Natural killer cell (primary cell): ENCODE data around the gene HPSE2. TPM values are rescaled to one million over a fixed set of nuclear protein-coding genes. Genes with fewer than 3 reads are reported as not detected.

Experiments
- ATAC-seq, 3 donors: fragments of 150-1000 bp in 2 of 3; fragments of 200-7000 bp in 1 of 3; cut with Tn5 transposase; 1 replicate in 1 of 3; 2 replicates in 2 of 3; pipeline ENCODE4 v1.10.0; 2021; ENCODE audit warnings: mild to moderate bottlenecking in 2 of 3, moderate library complexity in 2 of 3
- DNase-seq, 2 donors: peaks; one replicate each; pipeline versions ENCODE4 v3.0.0 to v3.0.0-alpha.2; 2013 to 2021; ENCODE audit warnings: mixed read lengths in 1 of 2
- H3K27ac ChIP-seq: one replicate; pipeline ENCODE4 v1.5.1; 2013; ENCODE audit warnings: mild to moderate bottlenecking, low read length
- H3K27me3 ChIP-seq: one replicate; pipeline ENCODE4 v1.6.1; 2013; ENCODE audit warnings: low read length; ENCODE audit not compliant: control insufficient read depth, insufficient read depth
- H3K36me3 ChIP-seq: one replicate; pipeline ENCODE4 v1.6.1; 2013; ENCODE audit warnings: low read length; ENCODE audit not compliant: control insufficient read depth, insufficient read depth
- H3K4me1 ChIP-seq: one replicate; pipeline ENCODE4 v1.6.1; 2013; ENCODE audit warnings: low read length; ENCODE audit not compliant: control insufficient read depth, insufficient read depth
- H3K4me3 ChIP-seq: one replicate; pipeline ENCODE4 v1.5.1; 2013; ENCODE audit warnings: low read length
- H3K9me3 ChIP-seq: one replicate; pipeline ENCODE4 v1.6.1; 2013; ENCODE audit warnings: low read length; ENCODE audit not compliant: control insufficient read depth, insufficient read depth
- H3K27ac Mint-ChIP-seq, 2 donors: one replicate each; pipeline ENCODE4 v1.8.0; 2022; ENCODE audit warnings: mild to moderate bottlenecking in 2 of 2, mixed read lengths in 2 of 2, moderate library complexity in 1 of 2
- H3K27me3 Mint-ChIP-seq, 2 donors: one replicate each; pipeline ENCODE4 v1.8.0; 2022; ENCODE audit warnings: low read depth in 2 of 2, mixed read lengths in 2 of 2
- H3K36me3 Mint-ChIP-seq: one replicate; pipeline ENCODE4 v1.8.0; 2022; ENCODE audit warnings: mixed read lengths
- H3K4me1 Mint-ChIP-seq, 2 donors: one replicate each; pipeline ENCODE4 v1.8.0; 2022; ENCODE audit warnings: mixed read lengths in 2 of 2
- H3K4me3 Mint-ChIP-seq: one replicate; pipeline ENCODE4 v1.8.0; 2022; ENCODE audit warnings: mild to moderate bottlenecking, moderate library complexity, mixed read lengths
- H3K9me3 Mint-ChIP-seq, 2 donors: one replicate each; pipeline ENCODE4 v1.8.0; 2022; ENCODE audit warnings: mixed read lengths in 2 of 2
- WGBS: methylation state at CpG from one replicate; pipeline ENCODE4 v1.1.7; 2013; ENCODE audit warnings: missing lambda C conversion rate; ENCODE audit not compliant: insufficient coverage; 5-methylcytosine and 5-hydroxymethylcytosine counted together
- intact Hi-C: fragments of 100-400 bp; cut with micrococcal nuclease; formaldehyde crosslinking; loops from one replicate; pipeline ENCODE4 v1.14.2; 2022
- total RNA-seq, 4 donors: library from RNA; stranded (reverse); fragments of 120-200 nt in 1 of 4; gene quantifications; one replicate each; pipeline versions ENCODE4 v1.2.3 to v1.2.4, GENCODE V29; 2013 to 2022
- TF ChIP-seq, protein P1 (sequence below): fragments of 200-600 bp; IDR thresholded peaks from one replicate; pipeline ENCODE4 v1.8.0; 2022; ENCODE audit warnings: antibody characterized with exemption

The HPSE2 gene
- total RNA-seq, 3 donors from 2014 or later (not counting 1 experiment from before 2014, with no cell fraction given) = not detected

DNA sequence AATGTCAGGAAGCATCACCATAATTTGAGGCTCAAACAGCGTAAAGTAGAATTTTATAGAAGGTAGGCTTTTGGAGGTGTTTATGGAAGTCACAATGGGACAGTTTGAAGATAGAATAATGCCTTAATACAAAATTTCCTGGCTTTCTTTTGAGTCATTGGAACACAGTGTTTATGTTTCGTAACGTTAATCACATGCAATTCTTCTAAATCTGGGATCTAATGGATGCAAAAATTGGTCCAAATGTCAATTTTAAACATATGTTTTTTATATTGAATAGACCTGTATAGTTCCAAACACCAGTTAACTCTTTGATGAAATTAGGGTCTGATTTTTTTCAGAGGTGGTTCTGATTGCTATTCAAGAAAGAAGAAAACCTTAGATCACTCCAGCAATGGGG is 702.4 kb downstream of the HPSE2 start:
- no peak for ATAC-seq
- Mint-ChIP-seq H3K4me1 (no peaks in the 10 kb centered on the region), H3K27me3 (peaks cover 7 to 14% of the 10 kb centered on the region in 2 donors), H3K36me3 (no peaks in the 10 kb centered on the region), H3K4me3 (no peak overlapping the region), H3K9me3 (no peaks in the 10 kb centered on the region), H3K27ac (no peak overlapping the region)
- Histone ChIP-seq H3K36me3 (no peaks in the 10 kb centered on the region), H3K4me3 (no peak overlapping the region), H3K9me3 (no peaks in the 10 kb centered on the region), H3K4me1 (no peaks in the 10 kb centered on the region), H3K27me3 (no peaks in the 10 kb centered on the region), H3K27ac (no peak overlapping the region)
- intact Hi-C loops = no loop called here
- no peak for DNase-seq
- WGBS = 88% methylated on average over 1 of the region's 3 CpGs
- TF ChIP-seq, protein P1, sequence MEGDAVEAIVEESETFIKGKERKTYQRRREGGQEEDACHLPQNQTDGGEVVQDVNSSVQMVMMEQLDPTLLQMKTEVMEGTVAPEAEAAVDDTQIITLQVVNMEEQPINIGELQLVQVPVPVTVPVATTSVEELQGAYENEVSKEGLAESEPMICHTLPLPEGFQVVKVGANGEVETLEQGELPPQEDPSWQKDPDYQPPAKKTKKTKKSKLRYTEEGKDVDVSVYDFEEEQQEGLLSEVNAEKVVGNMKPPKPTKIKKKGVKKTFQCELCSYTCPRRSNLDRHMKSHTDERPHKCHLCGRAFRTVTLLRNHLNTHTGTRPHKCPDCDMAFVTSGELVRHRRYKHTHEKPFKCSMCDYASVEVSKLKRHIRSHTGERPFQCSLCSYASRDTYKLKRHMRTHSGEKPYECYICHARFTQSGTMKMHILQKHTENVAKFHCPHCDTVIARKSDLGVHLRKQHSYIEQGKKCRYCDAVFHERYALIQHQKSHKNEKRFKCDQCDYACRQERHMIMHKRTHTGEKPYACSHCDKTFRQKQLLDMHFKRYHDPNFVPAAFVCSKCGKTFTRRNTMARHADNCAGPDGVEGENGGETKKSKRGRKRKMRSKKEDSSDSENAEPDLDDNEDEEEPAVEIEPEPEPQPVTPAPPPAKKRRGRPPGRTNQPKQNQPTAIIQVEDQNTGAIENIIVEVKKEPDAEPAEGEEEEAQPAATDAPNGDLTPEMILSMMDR = no peak

DNA sequence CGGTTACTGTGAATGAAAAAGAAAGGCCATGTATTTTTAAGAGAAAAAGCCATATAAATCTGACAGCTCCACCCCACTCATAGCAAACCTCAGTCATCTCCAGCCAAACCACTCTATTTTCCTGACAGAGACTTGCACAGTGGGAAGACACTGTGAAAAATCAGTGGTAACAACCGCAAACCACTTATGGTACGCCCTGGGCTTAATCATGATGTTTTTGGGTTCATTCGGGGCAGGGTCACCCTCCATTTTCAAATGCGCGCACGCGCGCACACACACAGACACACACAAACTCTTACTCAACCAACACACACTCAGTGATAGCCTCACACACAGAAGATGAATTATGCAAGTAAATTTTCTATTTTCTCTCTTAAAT is 706.9 kb downstream of the HPSE2 start:
- TF ChIP-seq, protein P1 = no peak
- ATAC-seq (no peak), DNase-seq (no peak)
- H3K9me3 ChIP-seq = no peaks in the 10 kb centered on the region
- H3K36me3 ChIP-seq = no peaks in the 10 kb centered on the region
- 91% methylated on average over 9 of the region's 9 CpGs for WGBS
- Mint-ChIP-seq H3K27me3 (no peaks in the 10 kb centered on the region), H3K36me3 (no peaks in the 10 kb centered on the region), H3K27ac (no peak overlapping the region), H3K4me1 (no peaks in the 10 kb centered on the region), H3K4me3 (no peak overlapping the region), H3K9me3 (no peaks in the 10 kb centered on the region)
- no peak overlapping the region for H3K27ac ChIP-seq
- no peaks in the 10 kb centered on the region for H3K4me1 ChIP-seq
- intact Hi-C loops = no loop called here
- no peak overlapping the region for H3K4me3 ChIP-seq
- no peaks in the 10 kb centered on the region for H3K27me3 ChIP-seq

DNA sequence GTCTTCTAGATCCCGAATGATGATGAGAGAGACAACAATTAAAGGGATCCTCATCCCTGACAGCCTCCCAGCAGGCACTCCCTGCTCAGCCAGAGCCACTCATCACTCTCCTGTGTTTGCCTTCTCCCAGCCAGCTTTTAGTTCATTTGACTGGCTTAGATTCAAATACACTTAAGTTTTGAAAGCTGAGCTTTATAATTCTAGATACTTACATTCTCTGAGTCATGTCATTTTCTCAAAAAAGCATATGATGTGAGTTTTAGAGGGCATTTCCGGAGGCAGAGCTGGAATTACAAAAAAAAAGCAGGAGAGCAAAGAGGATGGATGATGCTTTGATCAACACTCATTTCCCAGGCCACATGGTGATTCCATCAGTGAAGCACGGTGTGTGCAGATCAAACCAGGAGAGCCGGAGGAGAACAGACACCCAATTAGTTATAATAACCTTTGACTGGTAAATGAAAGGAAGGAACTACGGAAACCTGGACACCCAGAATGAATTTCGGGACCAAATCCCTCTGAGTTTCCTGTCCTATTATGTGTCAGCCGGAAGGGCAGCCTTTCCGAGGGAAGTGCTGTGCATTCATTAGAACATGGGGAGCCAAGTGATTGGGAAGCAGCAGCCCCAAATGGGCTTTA is 707.4 kb downstream of the HPSE2 start:
- Histone ChIP-seq H3K4me3 (no peak overlapping the region), H3K27ac (no peak overlapping the region), H3K4me1 (no peaks in the 10 kb centered on the region), H3K27me3 (no peaks in the 10 kb centered on the region), H3K9me3 (no peaks in the 10 kb centered on the region), H3K36me3 (no peaks in the 10 kb centered on the region)
- TF ChIP-seq, protein P1 = no peak
- Mint-ChIP-seq H3K36me3 (no peaks in the 10 kb centered on the region), H3K4me3 (no peak overlapping the region), H3K9me3 (no peaks in the 10 kb centered on the region), H3K4me1 (no peaks in the 10 kb centered on the region), H3K27me3 (no peaks in the 10 kb centered on the region), H3K27ac (no peak overlapping the region)
- 70% methylated on average over 8 of the region's 8 CpGs for WGBS
- no peak for ATAC-seq
- intact Hi-C loops = no loop called here
- DNase-seq = no peak

- Mint-ChIP-seq H3K4me1 (no peaks in the 10 kb centered on the region), H3K36me3 (no peaks in the 10 kb centered on the region), H3K4me3 (no peak overlapping the region), H3K27ac (no peak overlapping the region), H3K9me3 (no peaks in the 10 kb centered on the region), H3K27me3 (peaks cover under 1 to 5% of the 10 kb centered on the region in 2 donors)
- Histone ChIP-seq H3K27ac (no peak overlapping the region), H3K27me3 (no peaks in the 10 kb centered on the region), H3K4me1 (no peaks in the 10 kb centered on the region), H3K9me3 (no peaks in the 10 kb centered on the region), H3K4me3 (no peak overlapping the region), H3K36me3 (no peaks in the 10 kb centered on the region)
- DNase-seq = no peak
- ATAC-seq = no peak
- TF ChIP-seq, protein P1 = no peak
- WGBS = 86% methylated on average over 3 of the region's 3 CpGs
- intact Hi-C loops = no loop called here
Observed at GRCh38 chr10:98525969-98526368, 709.7 kb downstream of the HPSE2 start.
